Astrocyte (in vitro differentiated cells and primary cell): ENCODE results near the gene HOMER1. TPM values are rescaled to one million over a fixed set of nuclear protein-coding genes. Genes with fewer than 3 reads are reported as not detected.

ENCODE experiments used
- DNase-seq: peaks from one replicate; pipeline ENCODE4 v3.0.0-alpha.2; 2010; ENCODE audit warnings: low read depth
- FAIRE-seq: peaks from 2 replicates; lab custom pipeline; 2011; peaks lifted over from hg19 to GRCh38; lab: Jason Lieb, UNC
- H2AFZ ChIP-seq: 2 replicates; pipeline ENCODE4 v1.6.0; 2012; ENCODE audit warnings: low read depth, low read length, inconsistent platforms
- H3K27ac ChIP-seq: 2 replicates; pipeline ENCODE4 v1.5.1; 2011; ENCODE audit warnings: low read depth, low read length, inconsistent platforms
- H3K27me3 ChIP-seq: 2 replicates; pipeline ENCODE4 v1.6.0; 2011; ENCODE audit warnings: low read length, inconsistent platforms; ENCODE audit not compliant: insufficient read depth
- H3K36me3 ChIP-seq: 2 replicates; pipeline ENCODE4 v1.5.1; 2011; ENCODE audit warnings: low read length, inconsistent platforms; ENCODE audit not compliant: insufficient read depth
- H3K4me1 ChIP-seq: 2 replicates; pipeline ENCODE4 v1.5.1; 2011; ENCODE audit warnings: low read length, inconsistent platforms; ENCODE audit not compliant: insufficient read depth
- H3K4me2 ChIP-seq: 2 replicates; pipeline ENCODE4 v1.6.0; 2012; ENCODE audit warnings: low read length, inconsistent platforms
- H3K4me3 ChIP-seq: 2 replicates; pipeline ENCODE4 v1.5.1; 2011; ENCODE audit warnings: low read depth, mild to moderate bottlenecking, low read length, inconsistent platforms; ENCODE audit not compliant: insufficient read depth
- H3K79me2 ChIP-seq: 2 replicates; pipeline ENCODE4 v1.6.0; 2012; ENCODE audit warnings: mild to moderate bottlenecking, low read length, inconsistent platforms; ENCODE audit not compliant: insufficient read depth
- H3K9ac ChIP-seq: 2 replicates; pipeline ENCODE4 v1.6.0; 2012; ENCODE audit warnings: mild to moderate bottlenecking, low read length, inconsistent platforms
- H3K9me3 ChIP-seq: 2 replicates; pipeline ENCODE4 v1.5.1; 2012; ENCODE audit warnings: low read depth, mild to moderate bottlenecking, low read length, inconsistent platforms; ENCODE audit not compliant: insufficient read depth
- H4K20me1 ChIP-seq: 2 replicates; pipeline ENCODE4 v1.6.0; 2012; ENCODE audit warnings: low read length, inconsistent platforms; ENCODE audit not compliant: insufficient read depth
- H3K27ac Mint-ChIP-seq: one replicate; pipeline ENCODE4 v1.8.0; 2021; ENCODE audit warnings: mild to moderate bottlenecking, mixed read lengths; ENCODE audit not compliant: unreplicated experiment
- H3K27me3 Mint-ChIP-seq: one replicate; pipeline ENCODE4 v1.8.0; 2021; ENCODE audit warnings: low read depth, mixed read lengths; ENCODE audit not compliant: unreplicated experiment
- H3K36me3 Mint-ChIP-seq: one replicate; pipeline ENCODE4 v1.8.0; 2021; ENCODE audit warnings: low read depth, mixed read lengths; ENCODE audit not compliant: unreplicated experiment
- H3K4me1 Mint-ChIP-seq: one replicate; pipeline ENCODE4 v1.8.0; 2021; ENCODE audit warnings: low read depth, mixed read lengths; ENCODE audit not compliant: unreplicated experiment
- H3K4me3 Mint-ChIP-seq: one replicate; pipeline ENCODE4 v1.8.0; 2021; ENCODE audit warnings: mild to moderate bottlenecking, moderate library complexity, mixed read lengths; ENCODE audit not compliant: unreplicated experiment
- H3K9me3 Mint-ChIP-seq: one replicate; pipeline ENCODE4 v1.8.0; 2021; ENCODE audit warnings: mild to moderate bottlenecking, mixed read lengths; ENCODE audit not compliant: unreplicated experiment
- CTCF ChIP-seq: IDR thresholded peaks from 2 replicates; pipeline ENCODE4 v1.5.1; 2011; ENCODE audit warnings: low read depth, mild to moderate bottlenecking, inconsistent platforms, low read length, moderate library complexity; ENCODE audit not compliant: insufficient read depth
- EZH2 ChIP-seq: IDR thresholded peaks from 2 replicates; pipeline ENCODE4 v1.6.1; 2012; ENCODE audit warnings: mild to moderate bottlenecking, low read length, inconsistent platforms; ENCODE audit not compliant: insufficient read depth
- total RNA-seq: library from RNA; stranded (reverse); gene quantifications from 2 replicates; pipeline ENCODE4 v1.2.1, GENCODE V29; 2021

The HOMER1 gene
- total RNA-seq, 1 donor from 2014 or later: 26.9 TPM

- H3K27me3 ChIP-seq: no peaks in the 10 kb centered on the region
- Mint-ChIP-seq H3K9me3 (no peaks in the 10 kb centered on the region), H3K4me3 (no peak overlapping the region), H3K27me3 (no peaks in the 10 kb centered on the region), H3K27ac (no peak overlapping the region), H3K36me3 (peaks cover 5% of the 10 kb centered on the region), H3K4me1 (peaks cover 4% of the 10 kb centered on the region)
- no peak overlapping the region for H3K27ac ChIP-seq
- H3K79me2 ChIP-seq: no peaks in the 10 kb centered on the region
- no peak overlapping the region for H3K9ac ChIP-seq
- DNase-seq (no peak), FAIRE-seq (no peak)
- no peaks in the 10 kb centered on the region for H3K9me3 ChIP-seq
- H3K36me3 ChIP-seq: no peaks in the 10 kb centered on the region
- no peaks in the 10 kb centered on the region for H4K20me1 ChIP-seq
- TF ChIP-seq EZH2 (no peak), CTCF (no peak)
- H2AFZ ChIP-seq: no peak overlapping the region
- no peak overlapping the region for H3K4me2 ChIP-seq
- H3K4me3 ChIP-seq: no peak overlapping the region
- H3K4me1 ChIP-seq: no peaks in the 10 kb centered on the region
These were observed 56.9 kb downstream of the HOMER1 start for GRCh38 chr5:79456890-79457583.

GRCh38 chr5:79456400-79456799, 57.5 kb downstream of the HOMER1 start:
- Mint-ChIP-seq H3K9me3 (no peaks in the 10 kb centered on the region), H3K27me3 (no peaks in the 10 kb centered on the region), H3K4me3 (no peak overlapping the region), H3K27ac (no peak overlapping the region), H3K36me3 (peaks cover 5% of the 10 kb centered on the region), H3K4me1 (peaks cover 4% of the 10 kb centered on the region)
- TF ChIP-seq EZH2 (no peak), CTCF (no peak)
- no peaks in the 10 kb centered on the region for H3K4me1 ChIP-seq
- H3K9ac ChIP-seq: no peak overlapping the region
- H3K79me2 ChIP-seq: no peaks in the 10 kb centered on the region
- H3K4me2 ChIP-seq: no peak overlapping the region
- no peak for FAIRE-seq
- no peak overlapping the region for H3K4me3 ChIP-seq
- no peaks in the 10 kb centered on the region for H3K9me3 ChIP-seq
- no peaks in the 10 kb centered on the region for H3K27me3 ChIP-seq
- H3K27ac ChIP-seq: no peak overlapping the region
- H2AFZ ChIP-seq: no peak overlapping the region
- no peaks in the 10 kb centered on the region for H4K20me1 ChIP-seq
- H3K36me3 ChIP-seq: no peaks in the 10 kb centered on the region
- no peak for DNase-seq

GRCh38 chr5:79454043-79454442, 59.9 kb downstream of the HOMER1 start:
- no peak overlapping the region for H3K9ac ChIP-seq
- no peak overlapping the region for H3K4me3 ChIP-seq
- H3K27me3 ChIP-seq: no peaks in the 10 kb centered on the region
- H2AFZ ChIP-seq: no peak overlapping the region
- Mint-ChIP-seq H3K27me3 (no peaks in the 10 kb centered on the region), H3K9me3 (no peaks in the 10 kb centered on the region), H3K36me3 (peaks cover 5% of the 10 kb centered on the region), H3K4me1 (peaks cover 5% of the 10 kb centered on the region), H3K27ac (no peak overlapping the region), H3K4me3 (no peak overlapping the region)
- H3K4me1 ChIP-seq: no peaks in the 10 kb centered on the region
- H3K9me3 ChIP-seq: no peaks in the 10 kb centered on the region
- no peak for DNase-seq
- no peaks in the 10 kb centered on the region for H3K79me2 ChIP-seq
- TF ChIP-seq CTCF: no peak
- no peak for TF ChIP-seq EZH2
- H3K27ac ChIP-seq: no peak overlapping the region
- H3K36me3 ChIP-seq: no peaks in the 10 kb centered on the region
- no peak overlapping the region for H3K4me2 ChIP-seq
- no peak for FAIRE-seq
- no peaks in the 10 kb centered on the region for H4K20me1 ChIP-seq
